Effector CD8-positive, alpha-beta T cell (primary cell): ENCODE data around the gene OLFM1.
"Not testable (repeated sequence)": the region's sequence is repeated elsewhere in the genome, so short reads cannot be mapped to it uniquely, and the experiment has no call there.

Experiments
- DNase-seq: peaks from one replicate; lab custom pipeline; 2025; lab: John Stamatoyannopoulos, UW

OLFM1 gene

DNA sequence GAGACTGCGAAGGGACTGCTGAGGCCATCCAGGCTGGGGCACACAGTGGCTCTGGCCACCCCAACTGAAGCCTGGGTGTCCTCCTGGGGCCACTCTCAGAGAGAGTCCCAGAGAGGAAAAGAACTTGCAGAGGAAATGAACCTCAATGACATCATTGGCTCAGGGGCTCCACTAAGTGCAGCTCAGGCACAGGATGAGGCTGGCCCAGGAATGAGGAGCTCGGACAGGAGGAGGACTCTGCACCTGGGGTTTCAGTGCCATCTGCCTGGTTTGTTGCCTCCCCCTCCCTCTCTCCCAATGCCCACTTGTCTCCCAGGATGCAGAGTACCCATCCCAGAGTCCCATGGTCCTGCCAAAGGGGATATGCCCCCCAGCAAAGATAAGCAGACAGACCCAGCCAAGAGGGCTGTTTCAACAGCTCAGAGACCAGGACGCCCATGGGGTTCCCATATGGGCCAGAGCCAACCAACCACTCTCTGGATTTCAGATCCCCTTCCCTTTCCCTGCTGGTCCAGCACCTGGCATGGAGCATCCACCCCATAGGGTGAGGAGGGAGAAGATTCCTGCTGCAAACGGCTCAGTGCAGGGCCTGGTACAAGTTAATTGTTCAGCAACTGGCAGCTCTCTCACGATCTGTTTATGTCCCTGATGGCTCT lies 26.9 kb upstream of the OLFM1 start:
- DNase-seq, result no peak

DNA sequence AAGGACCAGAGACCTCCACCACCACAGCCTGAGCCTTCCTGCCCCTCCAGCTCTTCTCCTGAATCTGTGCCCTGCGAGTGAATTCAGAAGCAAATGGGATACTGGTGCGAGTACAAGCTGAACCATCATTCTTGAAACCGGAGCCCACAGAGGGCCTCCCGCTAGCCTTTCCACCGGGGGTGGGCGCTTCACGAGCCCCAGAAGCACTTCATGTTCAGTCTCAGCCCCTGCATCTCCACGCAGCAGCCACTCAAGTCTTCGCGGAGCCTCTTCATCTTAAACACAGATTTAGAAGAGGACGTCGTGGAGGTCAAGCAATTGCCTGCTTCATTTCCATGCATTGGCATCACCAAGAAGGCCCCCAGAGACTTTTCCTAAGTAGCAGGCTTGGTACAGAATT lies 26.0 kb upstream of the OLFM1 start:
- no peak for DNase-seq

- no peak for DNase-seq
Measured at GRCh38 chr9:135062254-135062653, 25.2 kb upstream of the OLFM1 start.

- DNase-seq, result not testable (repeated sequence)
Measured at GRCh38 chr9:135063466-135063865, 24.0 kb upstream of the OLFM1 start.

GRCh38 chr9:135063888-135064287 lies 23.6 kb upstream of the OLFM1 start:
- not testable (repeated sequence) for DNase-seq

- no peak for DNase-seq
Measured at GRCh38 chr9:135065151-135065550, 22.3 kb upstream of the OLFM1 start.

GRCh38 chr9:135065804-135066203 lies 21.7 kb upstream of the OLFM1 start:
- no peak for DNase-seq

DNA sequence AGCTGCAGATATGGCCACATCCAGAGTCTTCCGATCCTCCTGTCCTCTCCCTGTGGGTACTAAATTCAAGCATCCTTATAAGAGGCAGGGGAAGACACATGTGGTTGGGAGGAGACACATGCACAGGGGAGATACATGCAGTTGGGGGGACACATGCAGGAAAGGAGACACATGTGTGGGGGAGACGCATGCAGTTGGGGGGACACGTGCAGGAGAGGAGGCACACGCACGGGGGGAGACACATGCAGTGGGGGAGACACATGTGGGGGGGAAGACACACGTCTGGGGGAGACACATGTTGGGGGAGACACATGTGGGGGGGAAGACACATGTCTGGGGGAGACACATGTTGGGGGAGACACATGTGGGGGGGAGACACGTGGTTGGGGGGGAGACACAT lies 21.2 kb upstream of the OLFM1 start:
- no peak for DNase-seq

DNA sequence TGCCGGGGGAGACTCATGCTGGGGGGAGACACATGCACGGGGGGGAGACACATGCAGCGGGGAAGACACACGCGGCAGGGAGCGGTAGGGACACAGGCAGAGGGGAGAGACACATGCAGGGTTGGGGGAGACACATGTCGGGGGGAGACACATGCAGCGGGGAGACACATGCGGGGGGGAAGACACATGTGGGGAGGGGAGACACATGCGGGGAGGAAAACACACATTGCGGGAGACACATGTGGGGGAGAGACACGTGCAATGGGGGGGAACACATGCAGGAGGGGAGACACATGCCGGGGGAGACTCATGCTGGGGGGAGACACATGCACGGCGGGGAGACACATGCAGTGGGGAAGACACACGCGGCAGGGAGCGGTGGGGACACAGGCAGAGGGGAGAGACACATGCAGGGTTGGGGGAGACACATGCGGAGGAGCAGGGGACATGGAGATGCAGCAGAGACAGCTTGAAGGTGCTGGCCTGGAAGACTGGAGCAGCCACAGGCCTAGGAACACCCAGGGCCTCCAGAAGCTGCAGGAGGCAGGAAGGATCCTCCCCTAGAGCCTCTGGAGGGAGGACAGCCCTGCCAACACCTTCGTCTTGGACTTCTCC lies 20.3 kb upstream of the OLFM1 start:
- no peak for DNase-seq

GRCh38 chr9:135068776-135069415 lies 18.6 kb upstream of the OLFM1 start:
- no peak for DNase-seq

GRCh38 chr9:135069558-135070197 lies 17.8 kb upstream of the OLFM1 start:
- DNase-seq, result no peak

- DNase-seq, result no peak
Measured at GRCh38 chr9:135070198-135070951, 17.1 kb upstream of the OLFM1 start.

DNA sequence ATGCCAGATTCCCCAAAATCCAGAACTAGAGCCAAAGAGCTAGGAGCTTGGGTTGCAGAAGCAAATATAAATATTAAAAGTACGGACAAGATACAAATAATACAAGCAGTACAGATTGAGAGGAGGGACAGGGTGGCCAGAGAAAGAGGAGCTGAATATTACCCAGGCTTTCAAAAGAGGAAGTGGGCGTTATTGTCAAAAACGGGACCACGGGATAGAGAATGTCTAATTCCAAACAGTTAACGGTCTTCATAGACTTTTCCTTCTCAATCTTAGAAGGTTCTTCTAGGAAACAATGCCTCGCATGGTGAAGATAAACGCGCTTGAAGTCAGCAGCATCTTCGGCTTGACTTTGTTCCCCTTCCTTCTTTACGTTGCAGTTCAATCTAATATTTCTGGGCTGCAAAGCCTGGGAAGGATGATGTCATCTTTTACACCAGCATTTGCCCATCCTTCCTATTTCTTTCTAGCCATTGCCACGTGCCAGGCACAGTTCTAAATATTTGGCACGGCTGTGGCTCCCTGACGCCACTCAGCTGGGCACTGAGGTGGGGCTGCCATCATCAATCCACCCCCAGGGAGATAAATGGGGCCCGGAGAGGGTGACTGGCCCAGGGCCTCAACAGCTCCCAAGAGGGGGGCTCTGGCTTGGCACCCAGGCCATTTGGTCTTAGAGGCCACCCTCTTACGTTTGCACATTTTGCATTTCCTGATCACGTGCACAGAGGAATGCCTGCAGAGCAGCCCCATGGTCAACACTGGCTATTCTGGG lies 16.3 kb upstream of the OLFM1 start:
- no peak for DNase-seq

GRCh38 chr9:135073081-135073740 lies 14.3 kb upstream of the OLFM1 start:
- DNase-seq, result no peak

DNA sequence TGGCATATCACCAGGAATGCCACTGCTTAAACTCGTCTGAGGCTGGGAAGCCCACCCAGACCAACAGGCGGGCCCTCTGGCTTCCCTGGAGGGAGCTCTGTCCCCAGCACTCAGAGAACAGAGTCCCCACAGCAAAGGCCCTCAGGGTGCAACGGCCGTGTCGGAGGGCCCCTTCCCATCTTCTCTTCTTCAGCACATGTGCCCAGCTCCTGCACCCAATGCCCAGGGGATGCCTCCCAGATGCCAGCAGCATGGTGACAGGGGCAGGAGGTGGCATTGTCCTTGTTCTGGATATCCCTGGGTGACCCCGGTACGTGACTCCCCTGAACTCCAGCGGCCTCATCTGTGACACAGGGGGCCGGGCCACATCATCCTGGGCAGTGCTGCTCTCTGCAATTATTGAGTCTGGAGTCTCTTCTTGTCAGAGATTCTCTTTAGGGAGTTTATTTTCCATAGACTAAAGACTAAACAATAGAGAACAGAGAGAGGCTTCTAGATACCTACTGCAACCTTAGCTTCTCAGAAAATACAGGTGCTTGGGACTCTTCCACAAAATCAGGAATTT lies 13.6 kb upstream of the OLFM1 start:
- no peak for DNase-seq

- no peak for DNase-seq
Measured at GRCh38 chr9:135074354-135075233, 12.9 kb upstream of the OLFM1 start.

GRCh38 chr9:135075234-135076142 lies 12.0 kb upstream of the OLFM1 start:
- no peak for DNase-seq

GRCh38 chr9:135076143-135076875 lies 11.2 kb upstream of the OLFM1 start:
- no peak for DNase-seq
